Measurements from ENCODE around the gene HAPLN1. TPM values are rescaled to one million over a fixed set of nuclear protein-coding genes. Genes with fewer than 3 reads are reported as not detected.

HAPLN1 gene
- total RNA-seq, 1 donor from 2014 or later, result not detected

DNA sequence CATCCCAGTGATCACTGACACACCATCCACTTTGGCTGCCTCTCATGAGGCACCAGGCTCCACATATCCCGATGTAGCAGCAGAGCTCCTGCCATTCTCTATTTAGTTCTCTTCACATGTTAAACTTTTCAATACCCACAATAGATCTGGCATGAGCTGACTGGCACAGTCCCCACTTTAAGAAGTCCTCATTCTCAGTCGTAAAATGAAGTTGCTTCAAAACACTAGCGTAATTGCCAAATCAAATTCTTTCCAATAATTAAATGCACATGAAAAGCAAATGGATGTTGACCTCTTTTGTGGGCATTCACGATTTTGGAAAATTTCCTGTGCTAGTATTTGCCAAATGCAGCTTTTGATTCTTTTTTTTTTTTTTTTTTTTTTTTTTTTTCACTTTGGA, 32.4 kb downstream of the HAPLN1 start:
- no peak overlapping the region for H3K27ac ChIP-seq
- H3K4me1 ChIP-seq, result no peaks in the 10 kb centered on the region
- TF ChIP-seq, protein P1, sequence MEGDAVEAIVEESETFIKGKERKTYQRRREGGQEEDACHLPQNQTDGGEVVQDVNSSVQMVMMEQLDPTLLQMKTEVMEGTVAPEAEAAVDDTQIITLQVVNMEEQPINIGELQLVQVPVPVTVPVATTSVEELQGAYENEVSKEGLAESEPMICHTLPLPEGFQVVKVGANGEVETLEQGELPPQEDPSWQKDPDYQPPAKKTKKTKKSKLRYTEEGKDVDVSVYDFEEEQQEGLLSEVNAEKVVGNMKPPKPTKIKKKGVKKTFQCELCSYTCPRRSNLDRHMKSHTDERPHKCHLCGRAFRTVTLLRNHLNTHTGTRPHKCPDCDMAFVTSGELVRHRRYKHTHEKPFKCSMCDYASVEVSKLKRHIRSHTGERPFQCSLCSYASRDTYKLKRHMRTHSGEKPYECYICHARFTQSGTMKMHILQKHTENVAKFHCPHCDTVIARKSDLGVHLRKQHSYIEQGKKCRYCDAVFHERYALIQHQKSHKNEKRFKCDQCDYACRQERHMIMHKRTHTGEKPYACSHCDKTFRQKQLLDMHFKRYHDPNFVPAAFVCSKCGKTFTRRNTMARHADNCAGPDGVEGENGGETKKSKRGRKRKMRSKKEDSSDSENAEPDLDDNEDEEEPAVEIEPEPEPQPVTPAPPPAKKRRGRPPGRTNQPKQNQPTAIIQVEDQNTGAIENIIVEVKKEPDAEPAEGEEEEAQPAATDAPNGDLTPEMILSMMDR (IDR thresholded peaks at IDR 0.05), result no peak
- no peak for TF ChIP-seq POLR2AphosphoS5 (IDR thresholded peaks at IDR 0.05; ENCODE audit: insufficient read depth in 1 of 2, low read depth in 1 of 2)
- intact Hi-C loops (cut with DNase I), result no loop called here
- no peak overlapping the region for H3K4me3 ChIP-seq
- H3K27me3 ChIP-seq, result no peaks in the 10 kb centered on the region
- no peak for DNase-seq (ENCODE audit: extremely low spot score in 2 of 2)
- no peaks in the 10 kb centered on the region for H3K9me3 ChIP-seq
- H3K36me3 ChIP-seq, result no peaks in the 10 kb centered on the region

DNA sequence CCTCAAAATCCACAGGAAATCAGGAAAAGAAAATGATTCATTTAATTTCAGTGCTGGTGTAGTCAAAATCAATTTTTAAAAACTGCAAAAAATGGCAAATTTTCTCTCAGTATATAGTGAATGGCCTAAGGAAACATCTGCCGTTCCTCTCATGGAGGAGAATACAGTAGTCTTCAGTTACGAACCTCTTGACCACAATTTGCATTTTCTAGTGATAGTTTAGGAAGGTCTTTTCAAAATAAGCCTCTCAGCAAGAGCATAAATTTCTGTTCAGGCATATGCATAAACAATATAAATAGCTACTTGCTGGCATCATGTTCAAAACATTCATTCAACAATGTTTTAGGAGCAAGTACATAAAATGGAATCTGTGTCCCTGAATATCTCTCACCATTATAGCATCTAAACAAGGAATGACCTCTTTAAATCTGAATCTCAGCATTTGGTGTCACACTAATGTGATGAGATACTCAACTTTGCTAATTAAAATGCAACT, 33.5 kb downstream of the HAPLN1 start:
- no peak overlapping the region for H3K4me3 ChIP-seq
- H3K9me3 ChIP-seq, result no peaks in the 10 kb centered on the region
- no peaks in the 10 kb centered on the region for H3K4me1 ChIP-seq
- H3K27ac ChIP-seq, result no peak overlapping the region
- no peaks in the 10 kb centered on the region for H3K36me3 ChIP-seq
- DNase-seq (ENCODE audit: extremely low spot score in 2 of 2), result no peak
- intact Hi-C loops (cut with DNase I), result no loop called here
- TF ChIP-seq, protein P1 (IDR thresholded peaks at IDR 0.05), result no peak
- TF ChIP-seq POLR2AphosphoS5 (IDR thresholded peaks at IDR 0.05; ENCODE audit: insufficient read depth in 1 of 2, low read depth in 1 of 2), result no peak
- TF ChIP-seq POLR2A (IDR thresholded peaks at IDR 0.05), result no peak
- H3K27me3 ChIP-seq, result no peaks in the 10 kb centered on the region

DNA sequence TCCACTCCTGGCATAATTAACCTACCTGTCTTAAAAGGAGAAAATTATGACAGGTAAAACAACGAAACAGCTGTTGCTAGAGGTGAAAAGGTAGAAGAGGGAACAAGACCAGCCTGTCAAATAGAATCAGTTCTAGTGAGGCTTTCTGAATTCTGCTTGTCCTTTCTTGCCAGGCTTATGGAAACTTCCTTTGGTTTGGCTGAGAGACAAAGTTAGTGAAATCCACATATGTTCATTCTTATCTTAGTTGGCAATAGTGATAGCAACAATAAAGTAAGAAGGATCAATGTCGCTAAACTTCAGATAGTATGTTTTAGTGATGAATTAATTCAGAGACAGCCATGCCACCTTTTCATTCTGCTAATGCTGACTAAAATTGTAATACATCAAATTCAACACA, 34.4 kb downstream of the HAPLN1 start:
- no peaks in the 10 kb centered on the region for H3K9me3 ChIP-seq
- H3K4me1 ChIP-seq, result no peaks in the 10 kb centered on the region
- intact Hi-C loops (cut with DNase I), result no loop called here
- TF ChIP-seq, protein P1 (IDR thresholded peaks at IDR 0.05), result no peak
- no peak for TF ChIP-seq POLR2A (IDR thresholded peaks at IDR 0.05)
- TF ChIP-seq POLR2AphosphoS5 (IDR thresholded peaks at IDR 0.05; ENCODE audit: insufficient read depth in 1 of 2, low read depth in 1 of 2), result no peak
- DNase-seq (ENCODE audit: extremely low spot score in 2 of 2), result no peak
- H3K27ac ChIP-seq, result no peak overlapping the region
- no peaks in the 10 kb centered on the region for H3K27me3 ChIP-seq
- no peak overlapping the region for H3K4me3 ChIP-seq
- no peaks in the 10 kb centered on the region for H3K36me3 ChIP-seq

DNA sequence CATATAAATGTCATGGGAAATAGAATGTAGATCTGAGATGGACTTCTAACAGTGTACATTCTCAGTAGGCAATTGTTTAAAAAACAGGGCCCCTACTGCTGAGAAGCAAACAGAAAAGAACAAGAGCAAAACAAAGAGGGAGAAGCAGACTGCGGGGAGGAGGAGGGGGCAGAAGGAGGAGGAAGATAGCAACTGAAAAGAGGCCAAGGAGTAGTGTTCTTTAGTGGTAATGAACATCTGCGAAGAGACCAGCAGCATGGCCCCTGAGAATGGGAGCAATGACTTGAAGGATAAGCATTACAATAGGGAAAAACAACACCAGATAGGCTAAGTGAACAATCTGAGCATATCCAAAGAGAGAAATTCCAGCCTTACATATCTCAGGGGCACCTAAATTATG, 36.8 kb downstream of the HAPLN1 start:
- Histone ChIP-seq H3K27ac (no peak overlapping the region), H3K4me1 (no peaks in the 10 kb centered on the region), H3K36me3 (no peaks in the 10 kb centered on the region), H3K27me3 (no peaks in the 10 kb centered on the region), H3K4me3 (no peak overlapping the region), H3K9me3 (no peaks in the 10 kb centered on the region)
- intact Hi-C loops (cut with DNase I), result no loop called here
- TF ChIP-seq POLR2AphosphoS5 (IDR thresholded peaks at IDR 0.05; ENCODE audit: insufficient read depth in 1 of 2, low read depth in 1 of 2) (no peak), POLR2A (IDR thresholded peaks at IDR 0.05) (no peak)
- TF ChIP-seq, protein P1 (IDR thresholded peaks at IDR 0.05), result no peak
- no peak for DNase-seq (ENCODE audit: extremely low spot score in 2 of 2)

DNA sequence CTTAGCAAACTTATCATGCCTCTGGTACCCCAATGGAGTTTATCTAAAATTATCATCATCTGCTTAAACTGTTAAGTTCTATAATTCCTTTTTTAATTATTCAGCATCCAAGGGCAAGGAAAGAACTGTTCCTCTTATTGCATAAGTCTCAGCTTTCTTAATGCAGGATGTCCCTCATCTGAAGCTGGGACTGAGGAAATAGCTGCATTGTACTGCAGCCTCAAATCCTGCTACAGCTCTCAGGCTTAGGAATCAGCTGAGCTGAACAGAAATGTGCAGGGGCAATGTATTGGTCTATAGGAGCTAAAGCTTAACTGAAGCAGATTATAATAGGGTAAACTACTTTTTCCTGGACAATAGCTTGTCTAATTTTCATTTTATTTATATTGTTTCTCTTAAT, 48.0 kb downstream of the HAPLN1 start:
- no peak for DNase-seq (ENCODE audit: extremely low spot score in 2 of 2)
- no peaks in the 10 kb centered on the region for H3K27me3 ChIP-seq
- H3K4me3 ChIP-seq, result no peak overlapping the region
- H3K36me3 ChIP-seq, result no peaks in the 10 kb centered on the region
- no peaks in the 10 kb centered on the region for H3K4me1 ChIP-seq
- intact Hi-C loops (cut with DNase I), result loop anchor here (10.0 kb wide), 1 partner anchor 342 kb away; no protein-coding TSS in a partner anchor
- TF ChIP-seq, protein P1 (IDR thresholded peaks at IDR 0.05), result no peak
- no peak for TF ChIP-seq POLR2AphosphoS5 (IDR thresholded peaks at IDR 0.05; ENCODE audit: insufficient read depth in 1 of 2, low read depth in 1 of 2)
- TF ChIP-seq POLR2A (IDR thresholded peaks at IDR 0.05), result no peak
- H3K9me3 ChIP-seq, result no peaks in the 10 kb centered on the region
- H3K27ac ChIP-seq, result no peak overlapping the region

Data from vagina (tissue), 2 donors.